Measurements from ENCODE around the gene CDSN.
A peak's percentile ranks its signal among the peaks of the same experiment; 100 is the strongest.

CDSN gene

DNA sequence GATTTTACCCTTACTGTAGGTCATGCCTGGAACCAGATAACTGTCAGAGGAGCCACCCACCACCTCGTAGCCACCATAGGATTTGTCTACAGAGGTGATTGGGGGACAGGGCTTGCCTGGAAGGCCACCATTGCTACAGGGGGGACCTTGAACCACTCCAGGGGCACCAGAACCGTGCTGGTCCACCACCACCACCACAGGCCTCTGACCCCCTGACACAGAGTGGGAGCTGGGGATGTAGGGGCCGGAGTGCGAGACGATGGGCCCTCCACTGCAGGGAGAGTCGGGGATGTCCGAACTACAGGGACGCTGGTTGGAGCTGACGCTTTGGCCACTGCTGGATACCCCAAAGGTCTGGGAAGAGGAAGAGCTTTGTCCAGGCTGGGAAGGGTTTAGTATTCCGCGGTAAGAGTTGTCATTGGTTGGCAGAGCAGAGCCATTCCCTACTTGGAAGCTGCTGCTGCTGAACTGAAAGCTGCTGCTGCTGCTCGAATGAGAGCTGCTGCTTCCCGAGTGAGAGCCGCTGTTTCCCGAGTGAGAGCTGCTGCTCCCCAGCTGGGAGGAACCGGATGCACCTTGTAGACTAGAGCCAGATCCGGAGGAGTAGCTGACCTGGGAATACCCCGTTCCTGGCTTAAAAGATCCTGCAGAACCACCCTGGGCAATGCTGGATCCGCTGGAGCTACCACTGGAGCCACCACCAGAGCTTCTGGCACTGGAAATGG lies 3.4 kb downstream of the CDSN start:
- no peak for DNase-seq (ENCODE audit: low read depth in 2 of 2)

DNA sequence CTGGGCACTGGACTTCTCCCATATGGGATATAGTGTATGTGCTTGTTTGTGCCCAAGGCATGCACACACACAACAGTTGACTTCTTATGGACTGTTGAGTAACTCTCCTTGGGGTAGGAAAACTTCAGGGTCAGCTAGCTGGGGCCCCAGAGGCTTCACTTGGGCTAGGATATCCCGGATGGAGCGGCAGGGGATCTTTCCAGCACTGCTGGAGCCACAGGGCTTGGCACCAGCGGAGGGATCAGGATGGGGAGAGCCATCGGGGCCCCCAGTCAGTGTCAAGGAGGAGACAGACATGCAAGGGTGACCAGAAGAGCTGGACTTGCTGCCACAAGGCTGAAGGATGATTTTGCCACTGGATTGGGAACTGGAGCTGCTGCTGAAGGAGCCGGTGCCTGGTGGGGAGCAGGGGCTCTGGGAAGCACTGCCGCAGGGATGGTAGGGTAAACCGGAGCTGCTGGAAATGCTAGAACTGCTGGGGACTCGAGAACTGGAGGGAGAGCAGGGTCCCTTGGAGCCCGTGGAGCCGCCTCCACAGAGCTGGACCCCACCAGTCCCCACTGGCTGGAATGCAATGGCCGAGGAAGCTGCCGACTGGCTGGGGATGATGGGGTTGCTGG lies 4.2 kb downstream of the CDSN start:
- DNase-seq (ENCODE audit: low read depth in 2 of 2): no peak

DNA sequence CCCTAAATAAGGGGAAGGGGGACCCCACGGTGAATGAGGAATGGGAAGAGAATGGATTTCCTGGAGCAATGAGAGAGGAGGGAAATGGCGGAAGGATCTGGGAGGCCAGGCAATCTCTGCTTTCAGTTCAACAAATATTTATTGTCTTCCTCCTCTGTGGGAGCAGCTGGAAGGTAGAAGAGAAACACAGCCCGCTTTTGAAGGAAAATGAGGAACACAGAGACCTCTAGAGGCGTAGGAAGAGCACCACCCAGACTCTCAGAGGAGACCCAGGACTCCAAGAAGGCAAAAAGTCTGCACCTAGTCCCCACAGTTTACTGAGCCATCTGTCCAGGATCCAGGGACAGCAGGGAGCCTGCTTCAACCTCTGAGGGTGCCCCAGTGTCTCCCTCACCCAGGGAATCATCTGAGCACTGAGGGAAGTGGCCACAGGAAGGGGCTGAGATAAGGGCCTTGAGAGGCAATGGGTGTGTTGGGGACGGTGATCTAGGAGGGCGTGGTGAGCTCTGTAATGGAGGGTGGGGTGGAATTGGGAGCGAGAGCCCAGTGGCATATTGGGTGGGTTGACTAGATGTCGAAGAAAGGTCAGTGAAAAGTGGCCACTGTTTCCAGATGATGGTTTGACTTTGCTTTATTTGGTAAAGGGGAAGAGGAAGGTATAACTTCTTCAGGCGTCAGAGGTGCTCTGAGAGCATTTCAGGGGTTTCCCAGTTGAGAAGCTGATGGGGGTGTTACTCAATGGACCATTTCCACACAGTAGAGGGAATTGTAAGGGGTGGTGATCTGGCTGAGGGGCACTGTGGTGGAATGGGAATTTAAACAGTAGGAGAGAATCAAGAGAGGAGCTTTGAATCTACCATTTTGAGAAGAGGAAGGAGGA lies 5.0 kb downstream of the CDSN start:
- DNase-seq (ENCODE audit: low read depth in 2 of 2): no peak

DNA sequence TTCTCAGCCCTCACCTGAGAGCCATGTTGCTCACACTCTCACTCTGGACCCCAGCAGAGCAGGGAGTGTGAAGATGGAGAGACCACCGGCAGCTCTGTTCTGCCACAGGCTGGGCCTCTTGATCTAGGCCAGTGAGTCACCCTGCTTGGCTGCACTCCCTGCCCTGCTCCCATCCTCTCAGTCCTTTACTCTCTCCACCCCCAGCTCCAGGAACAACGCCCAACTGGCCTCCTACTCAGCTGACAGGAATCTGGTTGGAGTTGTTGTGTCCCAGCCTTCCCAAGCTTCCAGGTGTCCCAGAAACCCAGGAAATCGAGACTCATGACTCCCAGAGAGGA lies 5.7 kb downstream of the CDSN start, which contains the start of gene PSORS1C1:
TSS of gene PSORS1C1 (plus strand) at position 260 of the 338 bp plus-strand sequence. CDS start 14,833 bp downstream, outside the sequence.
- DNase-seq (ENCODE audit: low read depth in 2 of 2): peak; percentile 86 to 87

DNA sequence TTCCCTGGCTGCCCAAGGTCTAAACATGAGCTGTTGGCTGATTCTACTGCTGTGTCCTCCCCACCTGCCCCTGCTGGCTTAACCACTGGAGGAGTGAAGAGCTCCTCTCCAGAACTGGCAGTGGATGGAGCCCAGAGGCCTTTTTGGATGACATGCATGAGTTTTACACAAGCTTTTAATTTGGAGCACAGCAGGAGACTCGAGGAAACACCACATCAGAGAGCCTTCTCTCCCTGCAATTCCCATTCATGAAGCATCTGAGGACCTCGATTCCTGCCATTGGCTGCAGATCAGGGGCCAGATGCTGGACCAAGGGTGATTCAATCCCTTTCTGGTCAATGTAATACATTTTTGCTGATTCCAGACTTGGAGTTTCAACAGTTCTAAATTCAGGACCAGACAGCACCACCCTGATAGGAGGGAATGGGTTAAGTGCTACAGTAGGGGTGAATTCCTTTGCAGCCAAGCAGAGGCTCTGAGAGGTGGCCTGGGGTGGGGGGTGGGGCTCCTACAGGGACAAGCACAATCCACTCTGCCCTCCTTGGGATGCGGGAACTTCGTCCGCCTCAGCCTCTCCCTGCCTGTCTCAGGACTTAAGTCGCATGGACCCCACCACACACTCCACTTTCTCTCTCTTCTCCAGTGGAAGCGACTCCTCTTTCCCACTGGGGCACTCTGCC lies 6.2 kb downstream of the CDSN start:
- peak; percentile 85 to 87 for DNase-seq (ENCODE audit: low read depth in 2 of 2)

DNA sequence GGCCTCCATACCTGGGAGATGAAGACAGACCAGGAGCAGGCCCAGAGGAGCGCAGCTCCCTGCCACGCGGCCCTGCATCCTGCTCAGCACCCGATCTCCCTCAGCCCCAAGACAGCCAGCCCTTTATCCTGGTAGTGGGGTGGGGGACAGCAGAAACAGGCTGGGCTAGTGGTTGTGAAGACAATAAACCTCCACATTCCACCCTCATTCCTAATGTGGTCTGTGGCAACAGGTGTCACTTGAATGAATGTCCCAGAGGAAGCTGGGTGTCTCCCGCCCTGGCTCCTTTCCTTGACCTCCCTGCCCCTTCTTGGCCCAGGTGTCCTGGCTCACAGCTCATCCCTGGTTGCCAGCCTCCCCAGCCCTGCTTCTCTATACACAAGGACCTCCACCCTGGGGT lies 7.8 kb downstream of the CDSN start, which contains the start of gene C6orf15:
TSS of gene C6orf15 (minus strand) at position 98 of the 400 bp plus-strand sequence. CDS start at position 78, 20 bp downstream.
- DNase-seq (ENCODE audit: low read depth in 2 of 2): no peak

DNA sequence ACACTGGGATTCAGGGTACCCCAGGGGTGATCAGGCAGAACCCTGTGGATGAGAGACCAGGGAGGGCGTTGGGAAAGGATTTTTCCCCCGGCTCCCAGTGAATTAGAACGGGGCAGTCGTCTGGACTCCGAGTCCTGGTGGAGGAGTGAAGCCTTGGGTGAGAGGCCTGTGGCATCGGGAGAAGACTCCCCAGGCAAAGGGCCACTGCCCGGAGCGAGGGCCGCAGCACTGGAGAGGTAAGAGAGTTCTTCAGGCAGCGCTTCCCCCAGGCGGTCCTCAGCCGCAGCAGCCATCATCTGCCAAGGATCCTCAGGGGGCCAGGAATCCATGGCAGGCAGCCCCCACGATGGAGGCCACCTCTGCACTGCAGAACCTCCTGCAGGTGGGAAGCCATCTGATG lies 8.5 kb downstream of the CDSN start:
- DNase-seq (ENCODE audit: low read depth in 2 of 2): no peak

DNA sequence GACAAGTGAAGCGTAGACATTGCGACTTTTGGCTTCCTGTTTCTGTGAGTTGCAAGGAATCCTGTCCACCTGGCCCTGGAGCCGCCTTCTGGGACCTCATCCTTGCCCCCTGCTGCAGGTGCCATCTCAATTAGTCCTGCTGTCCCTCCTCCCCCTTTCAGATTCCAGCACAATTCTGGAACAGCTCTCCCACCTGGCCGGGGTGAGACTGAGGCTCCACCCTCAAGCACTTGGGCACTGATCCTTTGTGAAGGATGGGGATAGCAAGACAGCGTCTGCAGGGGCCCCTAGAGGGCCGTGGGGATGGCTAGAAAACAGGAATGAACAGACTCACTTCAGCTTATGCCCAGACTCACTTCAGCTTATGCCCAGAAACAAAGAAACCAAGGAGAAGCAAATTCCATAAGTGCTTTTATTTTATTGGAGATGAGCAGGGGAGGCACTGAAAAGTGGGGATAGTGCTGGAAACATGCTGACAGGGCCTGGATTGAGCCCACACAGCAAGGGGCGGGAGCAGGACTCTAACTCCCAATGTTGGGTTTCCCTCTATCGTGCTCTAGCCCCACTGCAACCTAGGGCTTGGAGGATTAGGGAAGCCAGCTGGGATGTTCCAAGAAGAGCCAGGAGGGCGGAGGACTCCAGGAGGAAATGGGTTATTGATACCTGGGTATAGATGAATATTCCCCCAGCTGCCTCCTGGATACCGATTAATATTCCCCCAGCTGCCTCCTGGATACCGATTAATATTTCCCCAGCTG lies 9.2 kb downstream of the CDSN start:
- DNase-seq (ENCODE audit: low read depth in 2 of 2): no peak

DNA sequence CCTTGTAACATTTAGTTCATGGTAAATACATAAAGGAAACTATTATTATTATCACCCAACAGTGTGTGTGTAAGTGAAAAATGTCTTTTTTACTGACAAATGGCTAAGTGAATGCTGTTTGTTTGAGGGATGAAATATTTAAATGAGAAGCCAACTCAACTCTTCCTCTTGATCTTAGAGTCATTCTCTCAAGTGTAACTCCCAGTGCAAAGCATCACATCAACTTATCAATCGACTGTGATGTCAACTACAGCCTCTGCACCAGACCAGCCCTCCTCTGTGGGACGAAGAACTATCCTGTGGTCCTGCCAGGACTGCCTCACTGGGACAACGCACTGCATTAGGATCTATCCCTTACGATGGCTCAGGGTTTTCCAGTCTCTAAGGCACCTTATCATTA lies 13.2 kb downstream of the CDSN start:
- no peak for DNase-seq (ENCODE audit: low read depth in 2 of 2)

DNA sequence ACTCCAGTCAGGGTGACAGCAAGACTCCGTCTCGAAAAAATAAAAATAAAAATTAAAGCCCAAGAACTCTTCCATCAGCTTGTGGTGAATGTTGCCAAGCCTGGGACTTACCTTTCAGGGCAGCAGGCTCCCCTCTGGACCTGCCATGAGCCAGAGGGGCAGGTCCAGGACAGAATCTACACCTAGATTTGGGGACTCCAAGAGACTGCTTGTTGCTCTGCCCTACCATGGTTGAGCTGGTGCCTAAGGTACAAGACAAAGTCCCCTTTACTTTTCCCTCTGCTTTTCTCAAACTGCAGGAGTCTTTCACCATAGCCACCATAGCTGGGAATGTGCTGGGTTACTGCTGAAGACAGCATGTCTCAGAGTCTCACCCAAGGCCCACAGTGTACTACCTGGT lies 17.1 kb downstream of the CDSN start:
- DNase-seq (ENCODE audit: low read depth in 2 of 2): no peak

DNA sequence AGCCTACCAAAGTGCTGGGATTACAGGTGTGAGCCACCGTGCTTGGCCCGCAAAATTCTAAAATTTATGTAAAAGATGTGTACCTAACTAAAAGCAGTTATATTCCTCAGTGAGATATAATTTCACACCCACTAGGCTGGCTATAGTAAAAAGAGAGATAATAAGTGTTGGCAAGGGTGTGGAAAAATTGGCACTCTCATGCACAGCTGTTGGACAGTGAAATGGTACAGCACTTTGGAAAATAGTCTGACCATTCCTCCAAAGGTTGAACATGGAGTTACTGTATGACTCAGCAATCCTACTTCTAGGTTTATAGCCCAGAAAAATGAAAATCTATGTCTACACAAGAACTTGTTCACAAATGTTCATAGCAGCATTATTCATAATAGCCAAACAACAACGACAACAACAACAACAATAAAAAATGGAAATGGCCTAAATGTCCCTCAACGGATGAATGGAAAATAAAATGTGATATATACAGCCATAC lies 21.8 kb downstream of the CDSN start:
- no peak for DNase-seq (ENCODE audit: low read depth in 2 of 2)

DNA sequence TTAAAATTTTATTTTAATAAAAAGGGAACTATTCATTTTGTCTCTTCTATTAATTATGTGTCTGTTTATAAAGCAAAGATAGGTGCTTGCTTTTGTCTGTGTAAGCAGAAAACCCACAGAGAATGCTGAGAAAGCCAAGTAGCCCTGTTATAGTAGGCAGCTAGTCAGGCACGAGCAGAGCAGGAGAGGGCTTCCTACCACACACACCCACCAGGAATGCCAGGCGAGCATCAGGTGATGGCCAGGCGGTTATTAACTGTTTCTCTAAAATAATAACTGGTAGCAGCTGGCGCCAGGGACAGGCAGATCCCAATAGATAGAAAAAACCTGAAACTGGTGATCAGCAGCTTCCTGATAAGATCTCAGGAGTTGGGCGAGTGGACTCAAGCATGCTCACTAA lies 23.6 kb downstream of the CDSN start:
- no peak for DNase-seq (ENCODE audit: low read depth in 2 of 2)

DNA sequence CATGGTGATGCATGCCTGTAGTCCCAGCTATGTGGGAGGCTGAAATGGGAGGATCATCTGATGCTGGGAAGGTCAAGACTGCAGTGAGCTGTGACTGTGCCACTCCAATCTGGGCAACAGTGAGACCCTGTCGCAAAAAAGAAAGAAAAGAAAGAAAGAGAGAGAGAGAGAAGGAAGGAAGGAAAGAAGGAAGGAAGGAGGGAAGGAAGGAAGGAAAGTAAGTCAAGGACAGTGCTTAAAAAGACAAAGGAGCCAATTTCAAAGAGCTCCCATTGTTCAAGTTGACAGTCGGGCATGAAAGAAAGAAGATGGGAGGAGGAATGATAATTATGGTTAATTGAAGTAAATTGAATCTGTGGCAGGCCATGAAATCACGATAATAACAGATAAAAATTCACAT lies 24.0 kb downstream of the CDSN start:
- no peak for DNase-seq (ENCODE audit: low read depth in 2 of 2)

DNA sequence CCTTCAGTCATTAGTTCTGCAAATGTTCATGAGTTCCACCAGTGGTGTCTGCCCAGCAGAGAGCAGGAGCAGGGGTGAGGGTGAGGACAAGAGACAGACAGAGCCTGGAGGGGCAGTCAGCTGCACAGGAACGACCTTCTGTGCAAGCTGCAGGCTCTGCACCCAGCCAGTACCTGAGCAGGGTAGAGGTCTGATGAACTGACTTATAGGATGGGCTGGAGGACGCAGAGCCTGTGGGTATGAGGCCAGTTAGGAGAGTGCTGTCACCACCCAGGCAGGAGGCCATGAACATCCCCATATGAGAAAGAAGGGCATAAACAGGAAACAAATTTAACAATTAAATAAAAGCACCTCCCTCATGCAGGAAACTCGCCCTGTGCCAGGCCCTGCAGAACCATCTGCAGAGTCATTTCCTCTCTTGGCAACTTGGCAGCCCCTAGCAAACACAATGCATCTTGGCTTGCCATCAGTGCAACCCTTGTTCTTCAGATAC lies 25.8 kb downstream of the CDSN start:
- no peak for DNase-seq (ENCODE audit: low read depth in 2 of 2)

DNA sequence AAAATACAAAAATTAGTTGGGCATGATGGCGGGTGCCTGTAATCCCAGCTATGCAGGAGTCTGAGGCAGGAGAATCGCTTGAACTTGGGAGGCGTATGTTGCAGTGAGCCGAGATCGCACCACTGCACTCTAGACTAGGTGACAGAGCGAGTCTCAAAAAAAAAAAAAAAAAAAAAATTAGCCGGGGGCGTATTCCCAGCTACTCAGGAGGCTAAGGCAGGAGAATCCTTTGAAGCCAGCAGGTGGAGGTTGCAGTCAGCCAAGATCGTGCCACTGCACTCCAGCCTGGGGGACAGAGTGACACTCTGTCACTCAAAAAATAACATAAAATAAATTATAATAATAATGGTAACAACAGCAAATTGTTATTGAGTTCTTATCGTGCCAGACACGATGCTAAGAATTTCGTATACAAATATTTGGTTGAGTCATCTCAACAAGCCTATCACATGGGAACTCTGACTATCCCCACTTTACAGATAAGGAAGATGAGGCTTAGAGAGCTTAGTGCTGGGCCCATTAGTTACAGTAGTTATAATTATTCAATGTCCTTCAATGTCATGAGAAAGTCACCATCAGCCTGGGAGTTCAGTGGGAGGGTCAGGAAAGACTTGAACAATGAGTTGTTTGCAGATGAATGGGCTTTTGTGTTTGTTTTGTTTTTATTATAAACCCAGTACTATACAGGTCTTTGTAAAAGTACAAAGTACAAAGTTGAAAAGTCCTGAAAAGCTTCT lies 27.3 kb downstream of the CDSN start:
- no peak for DNase-seq (ENCODE audit: low read depth in 2 of 2)

DNA sequence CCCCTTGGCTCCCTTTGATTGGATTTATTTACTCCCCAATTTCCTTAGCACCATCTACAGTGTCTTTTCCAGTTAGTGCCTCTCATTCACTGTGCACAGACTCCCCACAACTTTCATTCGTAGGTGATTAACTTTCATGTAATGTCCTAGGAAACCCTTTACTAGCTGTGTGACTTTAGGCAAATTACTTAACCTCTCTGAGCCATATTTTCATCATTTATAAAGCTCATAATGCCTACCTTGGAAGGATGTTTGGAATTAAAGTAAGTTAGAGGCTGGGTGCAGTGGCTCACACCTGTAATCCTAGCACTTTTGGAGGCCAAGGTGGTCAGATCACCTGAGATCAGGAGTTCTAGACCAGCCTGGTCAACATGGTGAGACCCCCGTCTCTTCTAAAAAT lies 28.0 kb downstream of the CDSN start:
- DNase-seq (ENCODE audit: low read depth in 2 of 2): no peak

DNA sequence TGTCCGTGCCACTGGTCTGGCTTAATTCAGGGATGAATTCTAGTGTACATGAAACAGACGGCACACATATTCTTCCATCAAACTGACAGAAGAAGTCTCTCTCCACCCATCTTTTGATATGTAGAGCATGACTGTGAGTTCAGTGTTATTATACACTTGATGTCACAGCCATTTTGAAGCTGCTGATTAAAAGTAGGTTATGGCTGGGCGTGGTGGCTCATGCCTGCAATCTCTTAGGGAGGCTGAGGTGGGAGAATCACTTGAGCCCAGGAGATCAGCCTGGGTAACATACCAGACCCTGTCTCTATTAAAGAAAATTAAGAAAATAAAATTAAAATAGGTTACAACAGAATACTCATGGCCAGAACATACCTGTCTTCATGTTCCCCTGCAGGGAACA lies 28.6 kb downstream of the CDSN start:
- DNase-seq (ENCODE audit: low read depth in 2 of 2): no peak

DNA sequence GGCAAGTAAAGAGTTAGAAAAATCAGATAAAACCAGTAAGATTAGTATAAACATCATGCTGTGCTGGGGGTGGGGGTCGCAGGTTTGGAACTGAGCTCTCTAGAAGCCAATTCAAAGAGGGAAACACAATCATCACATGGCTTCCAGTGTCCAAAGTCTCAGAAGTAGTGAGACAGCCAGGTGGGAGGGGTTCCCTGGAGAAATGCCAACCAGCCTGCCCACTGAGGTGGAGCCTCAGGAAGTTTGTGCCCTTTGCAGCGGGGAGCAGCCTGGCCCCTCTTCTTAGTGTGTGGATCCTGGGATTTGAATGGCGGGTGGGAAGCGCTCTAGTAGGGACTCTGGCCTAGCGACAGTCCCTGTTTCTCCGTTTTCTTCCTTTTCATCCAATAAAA lies 29.3 kb downstream of the CDSN start:
- DNase-seq (ENCODE audit: low read depth in 2 of 2): no peak

DNA sequence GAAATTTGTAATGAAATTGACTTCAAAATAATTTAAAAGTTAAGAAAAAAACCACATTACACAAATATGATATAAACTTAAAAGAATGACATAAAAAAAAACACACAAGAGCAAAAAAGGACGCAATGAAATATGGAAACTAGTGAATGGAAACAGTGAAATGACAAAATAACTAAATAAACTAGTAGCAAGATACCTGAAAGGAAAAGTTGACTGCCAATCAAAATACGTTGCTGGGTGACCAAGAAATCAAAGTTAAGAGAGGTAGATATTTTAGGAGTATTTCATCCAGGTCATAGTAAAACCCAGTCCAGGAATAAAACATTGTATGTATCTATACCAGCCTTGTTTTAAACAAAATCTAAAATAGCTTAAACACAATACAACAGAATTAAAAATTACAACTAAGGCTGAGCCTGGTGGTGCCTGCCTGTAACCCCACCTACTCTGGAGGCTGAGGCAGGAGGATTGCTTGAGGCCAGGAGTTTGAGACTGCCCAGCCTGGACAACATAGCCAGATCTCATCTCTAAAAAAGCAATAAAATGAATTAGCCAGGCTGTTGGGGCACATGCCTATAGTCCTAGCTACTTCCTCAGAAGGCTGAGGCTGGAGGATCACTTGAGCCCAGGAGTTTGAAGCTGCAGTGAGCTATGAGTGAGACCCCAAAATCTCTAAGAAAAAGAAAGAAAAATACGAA lies 29.8 kb downstream of the CDSN start:
- no peak for DNase-seq (ENCODE audit: low read depth in 2 of 2)

All from fibroblast of skin of left biceps (primary cell).